Osteoblast (primary cell): ENCODE measurements around the gene EGFR. TPM values are rescaled to one million over a fixed set of nuclear protein-coding genes. Genes with fewer than 3 reads are reported as not detected.

Experiments used
- DNase-seq: peaks from one replicate; pipeline ENCODE4 v3.0.0; 2011; ENCODE audit warnings: low spot score, mixed read lengths; ENCODE audit not compliant: insufficient read length; ENCODE audit errors: missing footprints
- H2AFZ ChIP-seq: 2 replicates; pipeline ENCODE4 v1.6.0; 2011; ENCODE audit warnings: mild to moderate bottlenecking, low read length
- H3K27ac ChIP-seq: 2 replicates; pipeline ENCODE4 v1.5.1; 2011; ENCODE audit warnings: mild to moderate bottlenecking, low read depth, low read length, moderate library complexity
- H3K27me3 ChIP-seq: 2 replicates; pipeline ENCODE4 v1.6.0; 2012; ENCODE audit warnings: mild to moderate bottlenecking, control low read depth, inconsistent platforms, low read length, moderate library complexity; ENCODE audit not compliant: insufficient read depth
- H3K36me3 ChIP-seq: 2 replicates; pipeline ENCODE4 v1.5.1; 2011; ENCODE audit warnings: mild to moderate bottlenecking, low read length, control low read depth, moderate library complexity; ENCODE audit not compliant: insufficient read depth
- H3K4me1 ChIP-seq: 2 replicates; pipeline ENCODE4 v1.5.1; 2011; ENCODE audit warnings: mild to moderate bottlenecking, low read length, control low read depth, moderate library complexity; ENCODE audit not compliant: insufficient read depth
- H3K4me2 ChIP-seq: 2 replicates; pipeline ENCODE4 v1.6.0; 2011; ENCODE audit warnings: mild to moderate bottlenecking, low read length; ENCODE audit not compliant: insufficient read depth
- H3K4me3 ChIP-seq: fragments of 200-600 bp; sonication (generic); 3 replicates; pipeline ENCODE4 v1.5.1; 2012; ENCODE audit warnings: mild to moderate bottlenecking, low read length, inconsistent platforms; ENCODE audit not compliant: insufficient read depth
- H3K79me2 ChIP-seq: 2 replicates; pipeline ENCODE4 v1.6.0; 2012; ENCODE audit warnings: mild to moderate bottlenecking, low read length, control low read depth, inconsistent platforms; ENCODE audit not compliant: insufficient read depth
- H3K9me3 ChIP-seq: 2 replicates; pipeline ENCODE4 v1.5.1; 2011; ENCODE audit warnings: low read depth, low read length, control low read depth
- H4K20me1 ChIP-seq: 2 replicates; pipeline ENCODE4 v1.6.0; 2012; ENCODE audit warnings: mild to moderate bottlenecking, low read length, control low read depth; ENCODE audit not compliant: insufficient read depth
- CTCF ChIP-seq: IDR thresholded peaks from 2 replicates; pipeline ENCODE4 v1.5.1; 2011; ENCODE audit warnings: mild to moderate bottlenecking, low read depth, low read length, moderate library complexity; ENCODE audit errors: extremely low read depth
- total RNA-seq: library from RNA; depleted of rRNA; stranded (reverse); fragments of >200 nt; gene quantifications from 2 replicates; pipeline ENCODE4 v1.2.3, GENCODE V29; 2012

EGFR gene
- total RNA-seq, 1 donor, result 104 TPM

GRCh38 chr7:55022002-55022985, 3.5 kb downstream of the EGFR start:
- Histone ChIP-seq H3K79me2 (peaks cover 92% of the 10 kb centered on the region), H4K20me1 (peaks cover 20% of the 10 kb centered on the region)
- no peak for TF ChIP-seq CTCF

GRCh38 chr7:55023841-55024505, 5.2 kb downstream of the EGFR start:
- H3K4me1 ChIP-seq, result peaks cover 65% of the 10 kb centered on the region

More at GRCh38 chr7:55022002-55022985, 3.5 kb downstream of the EGFR start:
- Histone ChIP-seq H3K27me3 (no peaks in the 10 kb centered on the region), H3K9me3 (no peaks in the 10 kb centered on the region), H2AFZ (no peak overlapping the region), H3K36me3 (peaks cover 18% of the 10 kb centered on the region), H3K4me3 (peak overlapping the region; percentile 82), H3K4me1 (peaks cover 68% of the 10 kb centered on the region), H3K27ac (peak overlapping the region; percentile 85), H3K4me2 (peak overlapping the region; percentile 83)
- peak; percentile 91 for DNase-seq

GRCh38 chr7:55024776-55025175, 6.0 kb downstream of the EGFR start:
- no peak for TF ChIP-seq CTCF
- Histone ChIP-seq H4K20me1 (peaks cover 26% of the 10 kb centered on the region), H3K4me2 (peak overlapping the region; percentile 54), H3K27ac (peak overlapping the region; percentile 69), H3K4me1 (peaks cover 68% of the 10 kb centered on the region), H3K36me3 (peaks cover 18% of the 10 kb centered on the region), H3K9me3 (no peaks in the 10 kb centered on the region), H2AFZ (no peak overlapping the region), H3K4me3 (no peak overlapping the region), H3K27me3 (no peaks in the 10 kb centered on the region), H3K79me2 (peaks cover 98% of the 10 kb centered on the region)
- peak; percentile 92 for DNase-seq

More at GRCh38 chr7:55023841-55024505, 5.2 kb downstream of the EGFR start:
- H3K79me2 ChIP-seq, result peaks cover 98% of the 10 kb centered on the region
- H3K36me3 ChIP-seq, result peaks cover 18% of the 10 kb centered on the region
- H3K4me2 ChIP-seq, result peak overlapping the region; percentile 54
- peaks cover 21% of the 10 kb centered on the region for H4K20me1 ChIP-seq
- peak overlapping the region; percentile 69 for H3K27ac ChIP-seq
- H3K27me3 ChIP-seq, result no peaks in the 10 kb centered on the region
- no peak overlapping the region for H3K4me3 ChIP-seq
- DNase-seq, result no peak
- H2AFZ ChIP-seq, result no peak overlapping the region
- no peak for TF ChIP-seq CTCF
- no peaks in the 10 kb centered on the region for H3K9me3 ChIP-seq
